Aorta (tissue), 5 donors: ENCODE data around the gene EMCN. TPM values are rescaled to one million over a fixed set of nuclear protein-coding genes. Genes with fewer than 3 reads are reported as not detected.
"Not testable (repeated sequence)": the region's sequence is repeated elsewhere in the genome, so short reads cannot be mapped to it uniquely, and the experiment has no call there.

ENCODE experiments used
- ATAC-seq: fragments of 200-7000 bp; cut with Tn5 transposase; one replicate; pipeline ENCODE4 v1.9.1; 2022; ENCODE audit warnings: moderate library complexity; ENCODE audit not compliant: low FRiP score
- DNase-seq, 2 donors: peaks; one replicate each; pipeline ENCODE4 v3.0.0-alpha.2; 2020
- H3K27ac ChIP-seq, 2 donors: one replicate each; pipeline ENCODE4 v1.5.1; 2013; ENCODE audit warnings: low read length in 2 of 2, mild to moderate bottlenecking in 2 of 2, moderate library complexity in 2 of 2, control low read depth in 1 of 2, inconsistent platforms in 1 of 2, low read depth in 1 of 2
- H3K27me3 ChIP-seq, 2 donors: one replicate each; pipeline ENCODE4 v1.6.1; 2013; ENCODE audit warnings: control low read depth in 1 of 2, low read length in 1 of 2, mild to moderate bottlenecking in 1 of 2, moderate library complexity in 1 of 2; ENCODE audit not compliant: insufficient read depth in 2 of 2, control insufficient read depth in 1 of 2
- H3K36me3 ChIP-seq, 2 donors: one replicate each; pipeline ENCODE4 v1.6.1; 2013; ENCODE audit warnings: control low read depth in 1 of 2, low read length in 1 of 2, mild to moderate bottlenecking in 1 of 2; ENCODE audit not compliant: insufficient read depth in 2 of 2, control insufficient read depth in 1 of 2
- H3K4me1 ChIP-seq, 2 donors: one replicate each; pipeline ENCODE4 v1.6.1; 2013; ENCODE audit warnings: low read length in 2 of 2, control low read depth in 1 of 2, mild to moderate bottlenecking in 1 of 2, moderate library complexity in 1 of 2; ENCODE audit not compliant: insufficient read depth in 2 of 2, control insufficient read depth in 1 of 2
- H3K4me3 ChIP-seq, 2 donors: one replicate each; pipeline ENCODE4 v1.5.1; 2013; ENCODE audit warnings: low read length in 2 of 2, control low read depth in 1 of 2, mild to moderate bottlenecking in 1 of 2
- H3K9me3 ChIP-seq: one replicate; pipeline ENCODE4 v1.6.1; 2013; ENCODE audit warnings: mild to moderate bottlenecking, low read length; ENCODE audit not compliant: control insufficient read depth
- WGBS, 2 donors: extraction: QIAGEN DNeasy Blood & Tissue Kit; methylation state at CpG; one replicate each; pipeline ENCODE4 v1.1.7; 2013; 5-methylcytosine and 5-hydroxymethylcytosine counted together
- intact Hi-C, 2 donors: fragments of 100-400 bp; cut with DNase I; formaldehyde crosslinking; loops; one replicate each; pipeline versions ENCODE4 v1.14.2 to v1.15.0; 2022
- polyA plus RNA-seq, 2 donors: library from polyadenylated mRNA; stranded (reverse); fragments of 200-250 nt; gene quantifications; one replicate each; pipeline ENCODE4 v1.2.3, GENCODE V29; 2013
- total RNA-seq, 2 donors: library from RNA; stranded (reverse); fragmentation: NEBNext Ultra II Directional; extraction: Animal tissue kit (Norgen Biotek cat#: 25700); gene quantifications; one replicate each; pipeline ENCODE4 v1.2.1, GENCODE V29; 2021
- donor health status: healthy with polysubstance abuse.
- donor health status: Bipolar disorder and iron deficiency.
- donor health status: DM: no; HTN: no; CAD: no.
- donor health status: DM: no; HTN: no; CAD: no.
- donor health status: DM: yes; HTN: yes; CAD: no.

Gene EMCN
- total and polyA plus RNA-seq, 4 donors = 0.05 to 78.1 (median 14.0) TPM

GRCh38 chr4:100361336-100361735, 156.5 kb downstream of the EMCN start:
- Histone ChIP-seq H3K36me3 (no peaks in the 10 kb centered on the region), H3K27ac (no peak overlapping the region), H3K4me3 (no peak overlapping the region), H3K9me3 (no peaks in the 10 kb centered on the region), H3K27me3 (no peaks in the 10 kb centered on the region), H3K4me1 (no peaks in the 10 kb centered on the region)
- ATAC-seq (no peak), DNase-seq (no peak)
- intact Hi-C loops = loop anchor here in 1 of 2 donors (5.0 kb wide), 1 partner anchor 34 kb away; no protein-coding TSS in a partner anchor
- WGBS, 2 donors = 92 to 94% methylated on average over 1 of the region's 1 CpG

- Histone ChIP-seq H3K4me3 (no peak overlapping the region), H3K27ac (no peak overlapping the region), H3K27me3 (no peaks in the 10 kb centered on the region), H3K4me1 (no peaks in the 10 kb centered on the region), H3K9me3 (no peaks in the 10 kb centered on the region), H3K36me3 (no peaks in the 10 kb centered on the region)
- DNase-seq = no peak
- ATAC-seq = no peak
- 41 to 42% methylated on average over 1 of the region's 1 CpG for WGBS, 2 donors
- intact Hi-C loops = loop anchor here in 1 of 2 donors (5.0 kb wide), 1 partner anchor 33 kb away; no protein-coding TSS in a partner anchor
Observed at GRCh38 chr4:100360211-100360610, 157.6 kb downstream of the EMCN start.

GRCh38 chr4:100359441-100359840, 158.4 kb downstream of the EMCN start:
- intact Hi-C loops = no loop called here
- Histone ChIP-seq H3K4me3 (no peak overlapping the region), H3K36me3 (no peaks in the 10 kb centered on the region), H3K27ac (no peak overlapping the region), H3K27me3 (no peaks in the 10 kb centered on the region), H3K4me1 (no peaks in the 10 kb centered on the region), H3K9me3 (no peaks in the 10 kb centered on the region)
- WGBS, 2 donors = 3 to 5% methylated on average over 2 of the region's 2 CpGs
- ATAC-seq (no peak), DNase-seq (no peak)

- H3K36me3 ChIP-seq = no peaks in the 10 kb centered on the region
- no peaks in the 10 kb centered on the region for H3K27me3 ChIP-seq
- H3K9me3 ChIP-seq = no peaks in the 10 kb centered on the region
- H3K4me3 ChIP-seq = no peak overlapping the region
- no peak overlapping the region for H3K27ac ChIP-seq
- no peaks in the 10 kb centered on the region for H3K4me1 ChIP-seq
- ATAC-seq (no peak), DNase-seq (no peak)
- WGBS, 2 donors = 88 to 90% methylated on average over 1 of the region's 1 CpG
- intact Hi-C loops = no loop called here
Observed at GRCh38 chr4:100357542-100357941, 160.3 kb downstream of the EMCN start.

GRCh38 chr4:100356172-100356571, 161.7 kb downstream of the EMCN start:
- H3K36me3 ChIP-seq = no peaks in the 10 kb centered on the region
- H3K27ac ChIP-seq = no peak overlapping the region
- no peaks in the 10 kb centered on the region for H3K27me3 ChIP-seq
- H3K9me3 ChIP-seq = no peaks in the 10 kb centered on the region
- DNase-seq (no peak), ATAC-seq (no peak)
- no peaks in the 10 kb centered on the region for H3K4me1 ChIP-seq
- intact Hi-C loops = no loop called here
- H3K4me3 ChIP-seq = no peak overlapping the region
- 79 to 88% methylated on average over 1 of the region's 1 CpG for WGBS, 2 donors

GRCh38 chr4:100352352-100352751, 165.5 kb downstream of the EMCN start:
- H3K27ac ChIP-seq, H3K4me3 ChIP-seq, H3K36me3 ChIP-seq, intact Hi-C loops, H3K4me1 ChIP-seq, DNase-seq, H3K27me3 ChIP-seq, ATAC-seq, H3K9me3 ChIP-seq: not testable (repeated sequence)
- 97 to 98% methylated on average over 3 of the region's 3 CpGs for WGBS, 2 donors

GRCh38 chr4:100348473-100348872, 169.3 kb downstream of the EMCN start:
- intact Hi-C loops = no loop called here
- Histone ChIP-seq H3K27ac (no peak overlapping the region), H3K9me3 (no peaks in the 10 kb centered on the region), H3K4me1 (no peaks in the 10 kb centered on the region), H3K27me3 (no peaks in the 10 kb centered on the region), H3K4me3 (no peak overlapping the region), H3K36me3 (no peaks in the 10 kb centered on the region)
- 67 to 69% methylated on average over 3 of the region's 3 CpGs for WGBS, 2 donors
- DNase-seq = no peak
- ATAC-seq = no peak

GRCh38 chr4:100347241-100347640, 170.6 kb downstream of the EMCN start:
- no peaks in the 10 kb centered on the region for H3K36me3 ChIP-seq
- H3K27me3 ChIP-seq = no peaks in the 10 kb centered on the region
- ATAC-seq (no peak), DNase-seq (no peak)
- H3K4me1 ChIP-seq = no peaks in the 10 kb centered on the region
- no peak overlapping the region for H3K27ac ChIP-seq
- intact Hi-C loops = no loop called here
- no peak overlapping the region for H3K4me3 ChIP-seq
- 96 to 100% methylated on average over 1 of the region's 1 CpG for WGBS, 2 donors
- H3K9me3 ChIP-seq = no peaks in the 10 kb centered on the region

- Histone ChIP-seq H3K4me1 (no peaks in the 10 kb centered on the region), H3K27ac (no peak overlapping the region), H3K27me3 (no peaks in the 10 kb centered on the region), H3K9me3 (no peaks in the 10 kb centered on the region), H3K36me3 (no peaks in the 10 kb centered on the region), H3K4me3 (no peak overlapping the region)
- intact Hi-C loops = no loop called here
- no peak for DNase-seq
- ATAC-seq = no peak
Observed at GRCh38 chr4:100345585-100345984, 172.2 kb downstream of the EMCN start.
